H1 (cell line): Measurements from ENCODE around the gene SLC39A9. TPM values are rescaled to one million over a fixed set of nuclear protein-coding genes. Genes with fewer than 3 reads are reported as not detected.

Experiments used
- CTCF ChIA-PET: fragments of 300-600 bp; sonication (Branson Sonifier 250); formaldehyde crosslinking; loops from one replicate; lab custom pipeline; 2021; ENCODE audit not compliant: partially characterized antibody; lab: Charles Lee
- POLR2A ChIA-PET: fragments of 300-600 bp; sonication (Branson Sonifier 250); formaldehyde crosslinking; loops from one replicate; lab custom pipeline; 2021; ENCODE audit warnings: inconsistent platforms; ENCODE audit not compliant: partially characterized antibody; lab: Charles Lee
- DNase-seq, 2 experiments: peaks; one replicate each; pipeline versions ENCODE4 v3.0.0 to v3.0.0-alpha.2; 2010 to 2022; ENCODE audit warnings: low spot score in 2 of 2, low read depth in 1 of 2, mixed read lengths in 1 of 2
- FAIRE-seq: peaks from 2 replicates; lab custom pipeline; 2011; peaks lifted over from hg19 to GRCh38; lab: Jason Lieb, UNC
- H2AFZ ChIP-seq: 2 replicates; pipeline ENCODE4 v1.8.1; 2012; ENCODE audit warnings: low read length, inconsistent platforms
- H2AK5ac ChIP-seq: 2 replicates; pipeline ENCODE4 v1.6.1; 2013; ENCODE audit warnings: low read depth, low read length
- H2BK120ac ChIP-seq: replicated peaks from 2 replicates; pipeline ENCODE3; 2013; ENCODE audit warnings: low read depth, low read length, inconsistent platforms
- H2BK12ac ChIP-seq: 2 replicates; pipeline ENCODE4 v1.6.1; 2013; ENCODE audit warnings: low read depth, low read length
- H2BK15ac ChIP-seq: 2 replicates; pipeline ENCODE4 v1.6.1; 2013; ENCODE audit warnings: low read length
- H2BK20ac ChIP-seq: 2 replicates; pipeline ENCODE4 v1.6.1; 2013; ENCODE audit warnings: low read length
- H2BK5ac ChIP-seq: 2 replicates; pipeline ENCODE4 v1.6.1; 2013; ENCODE audit warnings: low read depth, low read length
- H3K14ac ChIP-seq: 2 replicates; pipeline ENCODE4 v1.6.1; 2013; ENCODE audit warnings: inconsistent platforms; ENCODE audit not compliant: insufficient read length
- H3K18ac ChIP-seq: 2 replicates; pipeline ENCODE4 v1.6.1; 2013; ENCODE audit warnings: low read length; ENCODE audit errors: extremely low read depth
- H3K23ac ChIP-seq: 2 replicates; pipeline ENCODE4 v1.6.1; 2013; ENCODE audit warnings: inconsistent platforms; ENCODE audit not compliant: insufficient read length
- H3K23me2 ChIP-seq: 2 replicates; pipeline ENCODE4 v1.6.1; 2013; ENCODE audit warnings: low read depth, low read length
- H3K27ac ChIP-seq: 2 replicates; pipeline ENCODE4 v1.6.1; 2011; ENCODE audit warnings: low read depth, low read length, inconsistent platforms
- H3K27me3 ChIP-seq, 4 experiments: replicated peaks in 1 of 4; 1 replicate in 1 of 4; 2 replicates in 3 of 4; pipeline versions ENCODE4 v1.6.1 to v1.8.1; 2011 to 2013; ENCODE audit warnings: low read length in 3 of 4, mild to moderate bottlenecking in 3 of 4, inconsistent platforms in 2 of 4, mixed read lengths in 2 of 4, moderate library complexity in 1 of 4; ENCODE audit not compliant: control insufficient read depth in 3 of 4, insufficient read depth in 3 of 4; ENCODE audit errors: extremely low read depth in 1 of 4
- H3K36me3 ChIP-seq, 4 experiments: 2 replicates each; pipeline versions ENCODE4 v1.6.1 to v1.8.1; 2011 to 2013; ENCODE audit warnings: mild to moderate bottlenecking in 4 of 4, low read length in 3 of 4, moderate library complexity in 2 of 4, control low read depth in 1 of 4, inconsistent platforms in 1 of 4; ENCODE audit not compliant: insufficient read depth in 4 of 4, control insufficient read depth in 2 of 4
- H3K4ac ChIP-seq: replicated peaks from 2 replicates; pipeline ENCODE3; 2013; ENCODE audit warnings: low read length, low read depth, mixed read lengths, inconsistent platforms; ENCODE audit not compliant: insufficient read length
- H3K4me1 ChIP-seq, 4 experiments: replicated peaks in 1 of 4; 1 replicate in 1 of 4; 2 replicates in 3 of 4; pipeline versions ENCODE4 v1.6.1 to v1.8.1; 2011 to 2013; ENCODE audit warnings: low read length in 3 of 4, inconsistent platforms in 2 of 4, mixed read lengths in 1 of 4; ENCODE audit not compliant: insufficient read depth in 4 of 4, control insufficient read depth in 3 of 4
- H3K4me2 ChIP-seq, 2 experiments: 2 replicates each; pipeline versions ENCODE4 v1.6.1 to v1.8.1; 2011 to 2013; ENCODE audit warnings: low read depth in 2 of 2, low read length in 2 of 2, control low read depth in 1 of 2, inconsistent platforms in 1 of 2, mild to moderate bottlenecking in 1 of 2; ENCODE audit not compliant: insufficient read depth in 1 of 2
- H3K4me3 ChIP-seq, 4 experiments: fragments of 200-600, 300-600 bp in 1 of 4; sonication (generic), shearing (Covaris generic), sonication (Bioruptor Twin) in 1 of 4; 2 replicates each; pipeline versions ENCODE4 v1.5.1 to v1.8.1; 2011 to 2016; ENCODE audit warnings: low read length in 4 of 4, low read depth in 3 of 4, control low read depth in 2 of 4, inconsistent platforms in 2 of 4, mild to moderate bottlenecking in 2 of 4, mixed read lengths in 1 of 4, moderate library complexity in 1 of 4; ENCODE audit not compliant: insufficient read depth in 2 of 4; ENCODE audit errors: extremely low read depth in 1 of 4
- H3K56ac ChIP-seq: replicated peaks from 2 replicates; pipeline ENCODE3; 2013; ENCODE audit warnings: low read depth, mild to moderate bottlenecking, mixed read lengths, low read length, inconsistent platforms; ENCODE audit not compliant: insufficient read length
- H3K79me1 ChIP-seq: 2 replicates; pipeline ENCODE4 v1.6.1; 2013; ENCODE audit warnings: low read depth, low read length, control low read depth
- H3K79me2 ChIP-seq, 2 experiments: 2 replicates each; pipeline versions ENCODE4 v1.6.1 to v1.8.1; 2012 to 2013; ENCODE audit warnings: low read length in 2 of 2, mild to moderate bottlenecking in 2 of 2, inconsistent platforms in 1 of 2; ENCODE audit not compliant: insufficient read depth in 2 of 2, control insufficient read depth in 1 of 2
- H3K9ac ChIP-seq, 4 experiments: replicated peaks in 1 of 4; 1 replicate in 1 of 4; 2 replicates in 3 of 4; pipeline versions ENCODE4 v1.6.1 to v1.8.1; 2011 to 2013; ENCODE audit warnings: low read depth in 3 of 4, low read length in 3 of 4, control low read depth in 2 of 4, mild to moderate bottlenecking in 2 of 4, moderate library complexity in 2 of 4, inconsistent platforms in 1 of 4; ENCODE audit errors: extremely low read depth in 1 of 4
- H3K9me3 ChIP-seq, 2 experiments: 2 replicates each; pipeline versions ENCODE4 v1.6.1 to v1.8.1; 2012 to 2013; ENCODE audit warnings: mild to moderate bottlenecking in 2 of 2, moderate library complexity in 2 of 2, control low read depth in 1 of 2, inconsistent platforms in 1 of 2, low read depth in 1 of 2, low read length in 1 of 2, mixed read lengths in 1 of 2; ENCODE audit not compliant: insufficient read depth in 2 of 2
- H4K20me1 ChIP-seq, 2 experiments: replicated peaks in 1 of 2; 2 replicates each; pipeline versions ENCODE3 to v1.8.1; 2011 to 2013; ENCODE audit warnings: inconsistent platforms in 2 of 2, low read length in 2 of 2, mild to moderate bottlenecking in 1 of 2; ENCODE audit not compliant: insufficient read depth in 2 of 2, control insufficient read depth in 1 of 2
- H4K5ac ChIP-seq: 2 replicates; pipeline ENCODE4 v1.6.1; 2013; ENCODE audit warnings: low read length, low read depth, mixed read lengths, inconsistent platforms; ENCODE audit not compliant: insufficient read length
- H4K8ac ChIP-seq: 2 replicates; pipeline ENCODE4 v1.8.0; 2013; ENCODE audit warnings: mild to moderate bottlenecking, moderate library complexity, low read length, inconsistent platforms; ENCODE audit not compliant: insufficient read depth; ENCODE audit errors: extremely low read depth
- H4K91ac ChIP-seq: replicated peaks from 2 replicates; pipeline ENCODE3; 2013; ENCODE audit warnings: low read length, mixed read lengths, inconsistent platforms; ENCODE audit not compliant: insufficient read length
- BRCA1 ChIP-seq: IDR thresholded peaks from 2 replicates; pipeline ENCODE4 v1.6.1; 2012; ENCODE audit warnings: low read depth, low read length, improper control_type of control experiment
- CEBPB ChIP-seq: IDR thresholded peaks from 2 replicates; pipeline ENCODE4 v1.6.1; 2012; ENCODE audit warnings: low read depth, low read length
- CHD1 ChIP-seq: IDR thresholded peaks from 2 replicates; pipeline ENCODE4 v1.6.1; 2012; ENCODE audit warnings: low read depth, low read length, improper control_type of control experiment
- CTBP2 ChIP-seq: IDR thresholded peaks from 2 replicates; pipeline ENCODE4 v1.7.0; 2011; ENCODE audit warnings: borderline replicate concordance, mild to moderate bottlenecking, moderate library complexity, mixed read lengths, low read length; ENCODE audit not compliant: insufficient read depth, insufficient read length
- EGR1 ChIP-seq: IDR thresholded peaks from 2 replicates; pipeline ENCODE4 v1.6.1; 2011; ENCODE audit warnings: low read depth, low read length, borderline replicate concordance
- FOSL1 ChIP-seq: IDR thresholded peaks from 2 replicates; pipeline ENCODE4 v1.6.1; 2011; ENCODE audit warnings: mild to moderate bottlenecking, low read depth, low read length, moderate library complexity; ENCODE audit not compliant: insufficient read depth
- KDM1A ChIP-seq: fragments of 200-600, 300-600 bp; sonication (generic); IDR thresholded peaks from 2 replicates; pipeline ENCODE4 v1.7.1; 2016; ENCODE audit warnings: mild to moderate bottlenecking, low read length, borderline replicate concordance
- PHF8 ChIP-seq: fragments of 200-600 bp; sonication (generic); conservative IDR thresholded peaks from 2 replicates; pipeline ENCODE4 v1.7.1; 2012; ENCODE audit warnings: low read depth, mild to moderate bottlenecking, inconsistent platforms, low read length, moderate library complexity
- TBP ChIP-seq: IDR thresholded peaks from 2 replicates; pipeline ENCODE4 v1.6.1; 2011; ENCODE audit warnings: low read depth, low read length, improper control_type of control experiment
- WGBS, 2 experiments: shearing (Covaris generic) in 1 of 2; methylation state at CpG; one replicate each; pipeline versions ENCODE4 v1.1.6 to v1.1.7; 2013 to 2015; ENCODE audit warnings: low lambda C conversion rate in 2 of 2, mixed read lengths in 2 of 2, inconsistent platforms in 1 of 2, low coverage in 1 of 2, missing lambda C conversion rate in 1 of 2; ENCODE audit not compliant: insufficient replicate concordance in 2 of 2, insufficient coverage in 1 of 2, insufficient read length in 1 of 2; ENCODE audit errors: extremely low coverage in 1 of 2, missing lambda C conversion rate in 1 of 2; 5-methylcytosine and 5-hydroxymethylcytosine counted together
- polyA plus RNA-seq, 7 experiments: library from polyadenylated mRNA; depleted of rRNA in 3 of 7; stranded (reverse) in 5 of 7; unstranded in 2 of 7; fragments of >200 nt in 5 of 7; fragments of 200-250 nt in 2 of 7; gene quantifications; 1 replicate in 5 of 7; 2 replicates in 1 of 7; 4 replicates in 1 of 7; pipeline versions ENCODE4 v1.2.1 to v1.2.3, GENCODE V29; 2011 to 2013; ENCODE audit warnings: missing spikeins in 2 of 7, mixed read lengths in 2 of 7
- total RNA-seq: library from RNA; stranded (reverse); fragmentation: NEBNext Ultra II Directional; extraction: Animal tissue kit (Norgen Biotek cat#: 25700); gene quantifications from 2 replicates; pipeline ENCODE4 v1.2.1, GENCODE V29; 2021

Gene SLC39A9
- total and polyA plus RNA-seq, 2 of the 8 experiments (the other 6 are each of a cell fraction or from before 2014, with no cell fraction given): 31.0 to 44.2 TPM

GRCh38 chr14:69350892-69351291 lies 47.6 kb upstream of the SLC39A9 start:
- Histone ChIP-seq H3K79me2 (no peaks in the 10 kb centered on the region), H3K36me3 (no peaks in the 10 kb centered on the region), H3K9ac (no peak overlapping the region), H2BK5ac (no peak overlapping the region), H2BK120ac (no peak overlapping the region), H3K14ac (no peak overlapping the region), H4K5ac (no peak overlapping the region), H3K27me3 (no peaks in the 10 kb centered on the region), H3K4me1 (peaks cover 0 to 6% (median 2%) of the 10 kb centered on the region in 4 experiments; a peak in 5 of 7 replicates), H2BK15ac (no peak overlapping the region), H3K23ac (no peak overlapping the region), H3K4ac (no peak overlapping the region), H4K91ac (no peak overlapping the region), H3K9me3 (no peaks in the 10 kb centered on the region), H3K56ac (no peak overlapping the region), H3K4me3 (no peak overlapping the region), H2BK12ac (no peak overlapping the region), H3K27ac (no peak overlapping the region), H4K8ac (no peak overlapping the region), H3K4me2 (no peak overlapping the region), H2AFZ (no peak overlapping the region), H4K20me1 (peaks cover 0 to 1% of the 10 kb centered on the region in 2 experiments), H2AK5ac (no peak overlapping the region), H3K23me2 (no peaks in the 10 kb centered on the region), H2BK20ac (no peak overlapping the region), H3K79me1 (no peaks in the 10 kb centered on the region; the same call in 1 of the 2 replicates), H3K18ac (no peak overlapping the region)
- ChIA-PET CTCF (interaction anchor here (0.6 to 9.8 kb wide), 12 partner anchors 10 to 109 kb away, joined by 3 to 78 read pairs (median 4); no protein-coding TSS in a partner anchor), POLR2A (interaction anchor here (1.6 kb wide), 1 partner anchor 10 kb away, joined by 3 read pairs; no protein-coding TSS in a partner anchor)
- no peak for TF ChIP-seq FOSL1
- TF ChIP-seq TBP: no peak
- TF ChIP-seq PHF8: no peak
- no peak for TF ChIP-seq CEBPB
- TF ChIP-seq CTBP2: no peak
- TF ChIP-seq EGR1: no peak
- TF ChIP-seq CHD1: no peak
- TF ChIP-seq KDM1A: no peak
- no peak for TF ChIP-seq BRCA1
- DNase-seq (no peak), FAIRE-seq (no peak)
- 95% methylated on average over 5 of the region's 5 CpGs; no CpG with 5 or more reads in 1 of the 2 experiments for WGBS, 2 experiments
